Measurements from ENCODE around the gene CETN1. TPM values are rescaled to one million over a fixed set of nuclear protein-coding genes. Genes with fewer than 3 reads are reported as not detected.

CETN1 gene
- total RNA-seq, 1 donor, result not detected

GRCh38 chr18:627231-627630 is 47.1 kb downstream of the CETN1 start:
- TF ChIP-seq CTCF (IDR thresholded peaks at IDR 0.05; ENCODE audit: insufficient read depth, low read length), result no peak
- peak; percentile 64 for DNase-seq (ENCODE audit: low read depth)
- H3K4me3 ChIP-seq (ENCODE audit: low read depth, low read length), result no peak overlapping the region

- no peak overlapping the region for H3K4me3 ChIP-seq (ENCODE audit: low read depth, low read length)
- DNase-seq (ENCODE audit: low read depth), result no peak
- TF ChIP-seq CTCF (IDR thresholded peaks at IDR 0.05; ENCODE audit: insufficient read depth, low read length), result peak; percentile 33
Observed at GRCh38 chr18:629269-630150, 49.3 kb downstream of the CETN1 start.

- no peak for DNase-seq (ENCODE audit: low read depth)
- no peak overlapping the region for H3K4me3 ChIP-seq (ENCODE audit: low read depth, low read length)
- no peak for TF ChIP-seq CTCF (IDR thresholded peaks at IDR 0.05; ENCODE audit: insufficient read depth, low read length)
Observed at GRCh38 chr18:631560-631959, 51.4 kb downstream of the CETN1 start.

Other genes starting within 250 kb of the CETN1 start
- 63.9 and 109 TPM in 2 replicates for gene COLEC12, start 79.7 kb upstream of the CETN1 start, total RNA-seq (ENCODE audit: low replicate concordance)
- 0.27 TPM in 1 of 2 replicates, not detected in the other for gene CLUL1, start 16.6 kb downstream of the CETN1 start, total RNA-seq (ENCODE audit: low replicate concordance)
- gene TYMS, start 77.3 kb downstream of the CETN1 start, total RNA-seq (ENCODE audit: low replicate concordance), result 1.1 and 25.7 TPM in 2 replicates
- 49.5 and 55.7 TPM in 2 replicates for gene ENOSF1, start 132.2 kb downstream of the CETN1 start, total RNA-seq (ENCODE audit: low replicate concordance)
- 43.1 and 156 TPM in 2 replicates for gene YES1, start 231.9 kb downstream of the CETN1 start, total RNA-seq (ENCODE audit: low replicate concordance)

Measured in fibroblast of the aortic adventitia (primary cell).